ENCODE data around the gene INSRR.
A peak's percentile ranks its signal among the peaks of the same experiment; 100 is the strongest.

INSRR gene

GRCh38 chr1:156894001-156894400 lies 35.1 kb upstream of the INSRR start:
- DNase-seq (ENCODE audit: low read depth), result no peak

DNA sequence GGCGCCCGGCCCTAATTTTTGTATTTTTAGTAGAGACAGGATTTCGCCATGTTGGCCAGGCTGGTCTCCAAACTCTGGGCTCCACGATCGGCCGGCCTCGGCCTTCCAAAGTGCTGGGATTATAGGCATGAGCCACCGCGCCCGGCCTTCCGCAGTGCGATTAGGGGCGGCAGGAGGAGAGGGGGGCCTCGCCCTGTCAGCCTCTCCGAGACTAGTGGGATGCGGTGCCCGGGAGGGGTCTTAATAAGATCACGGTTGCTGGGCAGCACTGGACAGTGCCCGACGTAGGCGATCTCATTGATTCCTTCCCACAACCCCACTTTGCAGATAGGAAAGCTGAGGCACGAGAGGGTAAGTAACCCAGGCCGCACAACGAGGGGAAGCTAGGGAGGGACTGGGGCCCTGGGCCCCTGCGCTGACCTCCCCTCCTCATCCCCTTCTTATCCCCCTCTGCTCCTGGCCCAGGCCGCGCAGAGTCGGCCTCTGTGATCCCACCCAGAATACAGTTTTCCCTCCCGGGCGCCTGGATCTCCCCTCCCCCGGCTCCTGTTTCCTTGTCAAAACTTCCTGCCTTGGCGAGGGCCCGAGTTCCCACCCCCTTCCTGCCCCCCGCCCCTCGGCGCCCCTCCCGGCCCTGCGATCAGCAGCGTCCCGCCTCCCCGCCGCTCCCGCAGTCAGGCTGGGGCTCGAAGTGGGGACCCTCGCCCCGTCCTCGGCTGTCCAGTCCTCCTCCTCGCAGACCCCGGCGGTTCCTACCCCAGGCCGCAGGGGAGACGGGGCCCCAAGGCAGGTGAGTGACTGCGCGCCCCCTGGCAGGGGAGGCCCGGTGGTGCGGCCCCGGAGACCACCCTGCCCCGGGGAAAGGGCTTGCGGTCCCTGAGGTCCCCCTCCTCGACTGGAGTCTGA lies 34.4 kb upstream of the INSRR start, which contains the start of gene PEAR1:
Gene PEAR1, plus strand, starts transcription at position 671 of the 906 bp plus-strand sequence. CDS start 10,209 bp downstream, outside the sequence.
- DNase-seq (ENCODE audit: low read depth), result no peak

- peak; percentile 77 for DNase-seq (ENCODE audit: low read depth)
Measured at GRCh38 chr1:156892190-156893047, 33.5 kb upstream of the INSRR start.

DNA sequence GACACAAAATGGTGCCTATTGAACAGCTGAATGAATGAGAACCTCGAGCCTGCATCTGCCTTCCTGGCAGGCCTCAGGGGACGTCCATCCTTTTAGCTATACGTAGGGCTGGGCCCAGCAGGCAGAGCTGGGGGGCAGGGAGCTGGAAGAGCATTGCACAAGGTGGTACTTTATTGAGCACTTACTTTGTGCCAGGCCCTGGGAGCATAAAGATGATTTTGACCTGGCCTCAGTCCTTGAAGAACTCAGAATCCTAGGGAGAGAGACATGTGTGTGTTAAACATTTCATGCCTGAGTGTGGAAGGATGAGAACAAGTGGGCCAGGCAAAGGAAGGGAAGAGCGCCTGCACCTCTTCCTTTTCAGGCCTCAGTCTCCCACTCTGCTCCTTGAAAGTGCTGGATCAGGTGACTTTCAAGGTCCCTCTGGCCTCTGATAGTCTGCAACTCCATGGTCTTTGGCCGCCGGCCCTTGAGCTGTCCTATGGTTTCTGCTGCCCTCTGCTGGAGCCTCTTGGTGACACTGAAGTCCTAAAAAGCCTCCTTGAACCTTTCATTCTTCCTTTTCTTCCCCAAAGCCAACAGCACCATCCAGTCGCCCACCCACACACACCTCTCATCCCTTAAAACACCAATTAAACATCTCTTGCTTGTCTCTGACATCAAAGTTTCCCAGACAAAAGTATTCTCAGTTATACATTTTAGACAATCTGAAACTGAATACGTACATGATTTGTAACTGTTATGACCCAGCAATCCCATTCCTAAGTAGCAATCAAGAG lies 31.1 kb upstream of the INSRR start:
- DNase-seq (ENCODE audit: low read depth), result peak; percentile 27

- no peak for DNase-seq (ENCODE audit: low read depth)
Measured at GRCh38 chr1:156887734-156888133, 28.8 kb upstream of the INSRR start.

DNA sequence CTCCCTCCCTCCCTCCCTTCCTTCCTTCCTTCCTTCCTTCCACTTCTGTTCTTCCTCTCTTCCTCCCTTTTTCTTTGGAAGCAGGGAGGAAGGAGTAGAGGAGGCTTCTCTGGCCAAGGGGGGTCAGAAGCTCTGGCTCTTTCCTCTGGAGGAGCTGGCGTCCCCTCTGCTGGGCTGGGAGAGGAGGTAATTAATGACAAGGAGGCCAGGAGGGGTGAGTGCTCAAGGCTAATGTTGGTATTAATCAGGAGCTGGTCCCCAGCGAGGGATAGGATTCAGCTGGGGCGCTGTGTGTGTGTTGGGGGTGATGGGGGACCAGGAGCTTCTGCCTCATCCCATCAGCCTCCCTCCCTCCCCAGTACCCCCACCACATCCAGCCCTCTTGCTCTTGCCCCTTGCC lies 28.4 kb upstream of the INSRR start:
- DNase-seq (ENCODE audit: low read depth), result no peak

DNA sequence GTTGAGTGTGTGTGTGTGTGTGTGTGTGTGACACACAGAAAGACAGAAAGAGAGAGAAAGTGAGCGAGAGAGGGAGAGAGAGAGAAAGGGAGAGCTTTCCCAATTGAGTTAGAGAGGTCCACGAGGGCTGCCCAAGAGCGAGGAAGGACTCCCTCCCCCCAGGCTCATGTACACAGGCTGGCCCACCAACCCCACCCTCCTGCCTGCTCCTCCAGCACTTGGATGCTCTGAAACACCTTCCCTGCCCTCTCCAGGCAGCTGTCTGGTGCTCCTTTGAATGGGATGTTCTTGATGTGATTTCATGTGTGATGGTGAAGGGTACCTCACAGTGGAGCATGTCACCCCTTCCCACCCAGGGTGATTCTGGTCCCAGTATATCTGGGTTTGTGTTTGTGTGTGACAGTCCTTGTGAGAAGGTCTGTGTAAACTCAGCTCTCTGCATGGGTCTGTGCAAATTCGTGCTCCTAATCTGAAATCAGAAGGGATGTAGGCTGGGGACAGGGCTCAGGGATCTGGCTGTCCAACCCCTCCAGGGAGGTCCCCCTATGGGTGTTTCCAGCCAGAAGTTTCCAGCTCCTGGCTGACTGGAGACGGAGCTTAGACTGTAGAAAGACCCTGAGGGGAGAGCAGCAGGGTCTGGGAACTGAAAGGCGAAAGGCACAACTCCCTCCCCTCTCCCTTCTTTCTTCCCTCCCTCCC lies 27.8 kb upstream of the INSRR start:
- no peak for DNase-seq (ENCODE audit: low read depth)

GRCh38 chr1:156885880-156886355 lies 27.0 kb upstream of the INSRR start:
- no peak for DNase-seq (ENCODE audit: low read depth)

GRCh38 chr1:156885314-156885713 lies 26.4 kb upstream of the INSRR start:
- DNase-seq (ENCODE audit: low read depth), result no peak

GRCh38 chr1:156884560-156885184 lies 25.8 kb upstream of the INSRR start:
- no peak for DNase-seq (ENCODE audit: low read depth)

DNA sequence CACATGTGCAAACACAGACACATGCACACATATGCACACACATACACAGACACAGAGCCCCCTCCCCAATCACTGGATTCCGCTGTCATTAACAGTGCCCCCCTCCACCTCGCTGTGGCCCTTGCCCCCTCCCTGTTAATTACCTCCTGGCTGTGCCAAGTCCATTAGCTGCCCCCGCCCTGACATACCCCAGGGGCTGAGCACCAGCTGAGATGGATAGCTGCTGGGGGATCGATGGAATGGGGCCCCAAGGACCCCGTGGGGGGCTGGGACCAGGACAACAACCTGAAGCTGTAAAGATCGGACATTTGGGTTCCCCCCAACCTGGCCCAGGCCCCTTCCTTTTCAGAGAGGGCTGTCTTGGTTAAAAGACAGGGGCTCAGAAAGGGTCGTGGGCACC lies 25.0 kb upstream of the INSRR start:
- no peak for DNase-seq (ENCODE audit: low read depth)

DNA sequence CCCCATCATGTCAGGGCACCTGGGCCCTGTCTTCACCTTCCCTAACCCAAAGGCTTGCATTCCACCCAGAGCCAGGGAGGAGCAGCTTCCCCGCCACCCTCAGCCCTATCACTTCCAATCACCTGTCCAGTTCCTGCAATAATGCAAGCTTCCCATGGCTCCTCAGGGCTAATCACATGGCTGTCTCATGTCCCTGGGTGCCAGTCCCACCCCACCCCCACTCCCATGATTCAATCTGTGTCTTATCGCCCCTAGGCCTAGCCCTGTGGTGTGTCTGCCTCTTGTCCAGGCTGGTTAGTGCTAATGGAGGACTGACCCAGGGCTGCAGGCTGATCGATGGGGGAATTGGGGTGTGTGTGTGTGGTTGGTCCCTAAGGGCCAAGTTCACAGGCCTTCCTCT lies 23.6 kb upstream of the INSRR start:
- no peak for DNase-seq (ENCODE audit: low read depth)

- DNase-seq (ENCODE audit: low read depth), result no peak
Measured at GRCh38 chr1:156881663-156882062, 22.7 kb upstream of the INSRR start.

DNA sequence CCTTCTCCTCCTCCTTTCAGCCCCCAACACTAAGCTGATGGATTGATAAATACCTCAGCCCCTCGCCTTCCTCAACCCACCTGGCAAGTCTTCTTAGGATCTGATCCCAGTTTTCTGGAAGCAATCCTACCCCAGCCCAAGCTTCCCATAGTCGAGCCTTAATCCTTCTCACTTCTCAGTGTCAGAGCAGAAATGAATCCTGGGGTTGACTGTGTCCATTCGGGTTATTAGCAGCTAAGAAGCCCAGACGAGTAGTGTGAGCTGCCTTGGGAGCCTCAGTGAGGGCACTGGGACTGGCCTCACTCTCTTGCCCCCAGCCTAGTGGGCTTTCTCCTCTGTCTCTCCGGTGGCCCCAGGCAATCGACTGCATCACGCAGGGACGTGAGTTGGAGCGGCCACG lies 22.2 kb upstream of the INSRR start:
- no peak for DNase-seq (ENCODE audit: low read depth)

GRCh38 chr1:156880473-156880872 lies 21.6 kb upstream of the INSRR start:
- no peak for DNase-seq (ENCODE audit: low read depth)

DNA sequence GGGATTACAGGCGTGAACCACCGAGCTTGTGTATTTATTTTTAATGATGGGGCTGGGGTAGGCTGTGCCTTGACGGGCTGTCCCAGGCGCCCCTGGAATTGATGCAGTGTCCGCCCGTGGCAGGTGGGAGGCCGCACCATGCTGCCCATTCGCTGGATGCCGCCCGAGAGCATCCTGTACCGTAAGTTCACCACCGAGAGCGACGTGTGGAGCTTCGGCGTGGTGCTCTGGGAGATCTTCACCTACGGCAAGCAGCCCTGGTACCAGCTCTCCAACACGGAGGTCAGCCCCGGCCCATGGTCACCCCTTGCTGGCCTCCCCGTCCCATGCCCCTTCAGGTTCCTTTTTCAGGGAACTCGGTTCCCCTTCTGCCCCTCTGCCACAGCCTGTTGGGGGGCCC lies 21.0 kb upstream of the INSRR start:
- no peak for DNase-seq (ENCODE audit: low read depth)

- no peak for DNase-seq (ENCODE audit: low read depth)
Measured at GRCh38 chr1:156877433-156878170, 18.7 kb upstream of the INSRR start.

GRCh38 chr1:156876281-156876680 lies 17.4 kb upstream of the INSRR start:
- DNase-seq (ENCODE audit: low read depth), result no peak

- DNase-seq (ENCODE audit: low read depth), result no peak
Measured at GRCh38 chr1:156875341-156875615, 16.4 kb upstream of the INSRR start.

- no peak for DNase-seq (ENCODE audit: low read depth)
Measured at GRCh38 chr1:156874572-156875340, 15.8 kb upstream of the INSRR start.
